SK-N-DZ (cell line): Measurements from ENCODE around the gene KLF9. TPM values are rescaled to one million over a fixed set of nuclear protein-coding genes. Genes with fewer than 3 reads are reported as not detected.

ENCODE experiments used
- DNase-seq: peaks from one replicate; pipeline ENCODE4 v3.0.0-alpha.2; 2015; ENCODE audit warnings: low spot score
- polyA plus RNA-seq, 2 experiments: library from polyadenylated mRNA; depleted of rRNA; stranded (reverse); fragments of >200 nt; gene quantifications; 2 replicates each; pipeline ENCODE4 v1.2.3, GENCODE V29; 2014

Gene KLF9
- polyA plus RNA-seq (2014; cell fraction: cytosol; rRNA removed), result 4.2 and 4.3 TPM in 2 replicates
- 1.3 and 3.6 TPM in 2 replicates for polyA plus RNA-seq (2014; cell fraction: nucleus; rRNA removed)

- peak; percentile 91 for DNase-seq
Observed at GRCh38 chr9:70413799-70414775, at the start of gene KLF9. KLF9 (minus strand) TSS chr9:70414657; CDS start chr9:70413363, 1,294 bp downstream.

- no peak for DNase-seq
Observed at GRCh38 chr9:70463877-70464276, 49.4 kb upstream of the KLF9 start.

DNA sequence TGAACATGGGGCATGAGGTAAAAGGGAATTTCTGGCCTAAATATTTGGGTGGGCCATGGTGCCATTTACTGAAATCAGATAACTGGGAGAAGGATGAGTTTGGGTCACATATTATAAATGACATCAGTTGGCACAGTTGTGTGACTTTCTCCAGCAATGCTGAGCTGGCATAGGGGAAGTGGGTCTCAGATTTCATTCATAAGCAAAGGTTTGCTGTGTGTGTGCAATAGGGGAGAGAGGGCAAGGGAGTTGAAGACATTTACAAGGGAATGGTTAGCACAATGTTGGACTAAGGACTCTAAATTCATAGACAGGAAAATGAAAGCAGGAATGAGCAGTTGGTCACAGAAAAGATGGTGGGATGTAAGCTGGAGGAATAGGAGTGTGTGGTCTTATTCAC, 47.8 kb upstream of the KLF9 start:
- no peak for DNase-seq

GRCh38 chr9:70457235-70457634, 42.8 kb upstream of the KLF9 start:
- no peak for DNase-seq

GRCh38 chr9:70455993-70456704, 41.7 kb upstream of the KLF9 start:
- no peak for DNase-seq

DNA sequence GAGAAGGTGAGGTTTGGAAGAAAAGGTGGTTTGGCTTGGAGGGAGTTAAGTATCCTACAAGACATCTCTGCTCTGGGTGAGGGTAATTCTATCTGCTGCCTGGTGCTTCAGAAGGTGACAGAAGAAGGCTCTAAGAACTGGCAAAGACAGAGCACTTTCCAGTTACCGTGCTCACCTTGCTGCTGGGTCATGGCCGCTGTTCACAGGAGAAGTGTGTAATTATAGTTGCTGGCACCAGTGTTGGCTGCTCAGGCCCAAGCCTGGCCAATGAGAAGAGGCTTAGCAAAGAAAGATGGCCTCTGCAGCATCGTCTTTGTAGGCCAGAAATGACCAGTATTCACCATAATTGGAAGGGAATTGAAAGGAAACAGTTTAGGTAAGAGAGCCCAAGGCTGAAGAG, 37.9 kb upstream of the KLF9 start:
- DNase-seq, result no peak

- DNase-seq, result no peak
Observed at GRCh38 chr9:70451765-70452164, 37.3 kb upstream of the KLF9 start.

GRCh38 chr9:70450738-70451137, 36.3 kb upstream of the KLF9 start:
- DNase-seq, result no peak

- DNase-seq, result no peak
Observed at GRCh38 chr9:70449461-70449860, 35.0 kb upstream of the KLF9 start.

- no peak for DNase-seq
Observed at GRCh38 chr9:70448919-70449318, 34.5 kb upstream of the KLF9 start.

- DNase-seq, result no peak
Observed at GRCh38 chr9:70444904-70445303, 30.4 kb upstream of the KLF9 start.

DNA sequence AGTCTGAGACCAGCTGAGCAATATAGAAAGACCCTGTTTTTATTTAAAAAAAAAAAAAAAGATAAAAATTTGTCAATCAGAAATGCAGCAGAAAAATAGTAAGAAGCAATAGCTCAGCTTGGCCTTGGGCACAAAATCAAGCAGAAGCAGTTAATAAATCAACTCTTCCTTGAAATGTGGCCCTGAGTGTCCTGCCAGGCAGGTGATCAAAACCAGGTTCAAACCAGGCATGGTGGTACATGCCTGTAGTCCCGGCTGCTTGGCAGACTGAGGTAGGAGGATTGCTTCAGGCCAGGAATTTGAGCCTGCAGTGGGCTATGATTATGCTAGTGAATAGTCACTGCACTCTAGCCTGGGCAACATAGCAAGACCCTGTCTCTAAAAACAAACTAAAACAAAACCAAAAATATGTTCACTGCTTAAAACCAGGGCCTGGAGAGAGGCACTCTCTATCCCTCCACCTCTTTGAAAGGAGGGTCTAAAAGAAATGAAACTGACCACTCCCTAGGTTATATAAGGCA, 27.9 kb upstream of the KLF9 start:
- no peak for DNase-seq

DNA sequence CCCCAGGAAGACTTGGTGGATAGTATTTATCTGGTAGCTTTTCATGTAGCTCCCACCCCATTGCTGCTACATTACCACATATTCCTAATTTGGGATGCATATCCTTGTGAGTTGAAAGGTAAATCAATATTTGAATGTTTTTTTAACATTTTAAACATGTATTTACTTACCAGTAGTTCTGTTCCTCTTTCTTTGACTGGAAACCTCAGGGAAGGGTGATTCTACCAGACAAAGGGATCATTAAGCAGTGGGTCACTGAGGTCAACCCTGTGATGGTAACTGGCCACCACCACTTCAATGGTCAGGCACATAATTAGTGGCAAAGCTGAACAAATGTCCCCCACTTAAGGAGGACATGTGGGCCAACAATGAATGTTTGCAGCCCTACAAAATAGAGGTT, 27.2 kb upstream of the KLF9 start:
- DNase-seq, result no peak

- no peak for DNase-seq
Observed at GRCh38 chr9:70439991-70440706, 25.7 kb upstream of the KLF9 start.

DNA sequence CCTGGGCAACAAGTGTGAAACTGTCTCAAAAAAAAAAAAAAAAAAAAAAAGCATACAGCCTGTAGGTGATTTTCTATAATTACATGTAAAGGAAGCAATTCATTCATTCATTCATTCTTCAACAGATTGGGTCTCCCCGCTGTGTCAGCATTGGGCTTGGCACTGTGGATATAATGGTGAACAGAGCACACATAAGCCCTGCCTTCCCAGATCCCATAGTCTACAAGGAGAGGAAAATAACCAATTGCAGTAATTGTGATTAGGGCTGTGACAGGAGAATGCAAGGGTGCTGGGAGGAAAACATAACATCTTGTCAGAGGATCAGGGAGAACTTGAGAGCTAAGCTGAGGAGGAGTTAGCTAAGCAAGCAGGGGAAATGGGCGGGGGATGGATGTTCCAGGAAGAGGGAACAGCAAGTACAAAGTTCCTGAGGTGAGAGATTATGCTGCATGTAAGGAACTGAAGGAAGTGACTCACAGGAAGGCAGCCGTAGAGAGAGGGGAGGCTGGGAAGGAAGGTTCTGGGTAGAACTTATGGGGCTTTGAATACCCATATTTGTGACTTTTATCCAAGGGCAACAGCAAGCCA, 24.0 kb upstream of the KLF9 start:
- no peak for DNase-seq

DNA sequence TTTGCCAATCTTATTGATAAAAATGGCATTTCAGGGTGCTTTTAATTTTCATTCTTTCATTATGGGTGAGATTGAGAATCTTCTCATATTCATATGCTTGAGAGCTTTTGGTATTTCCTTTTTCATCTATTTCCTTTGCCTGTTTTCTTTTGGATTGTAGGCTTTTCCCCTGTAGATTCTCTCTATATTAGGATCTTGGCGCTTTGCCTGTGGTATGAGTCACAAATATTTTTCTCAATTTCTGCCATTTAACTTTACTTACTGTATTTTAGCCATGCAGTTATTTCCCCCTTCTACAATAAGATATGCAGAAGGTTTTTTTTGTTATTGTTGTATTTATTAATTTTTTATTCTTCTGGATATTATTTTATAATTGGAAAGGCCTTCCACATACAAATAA, 21.5 kb upstream of the KLF9 start:
- no peak for DNase-seq

DNA sequence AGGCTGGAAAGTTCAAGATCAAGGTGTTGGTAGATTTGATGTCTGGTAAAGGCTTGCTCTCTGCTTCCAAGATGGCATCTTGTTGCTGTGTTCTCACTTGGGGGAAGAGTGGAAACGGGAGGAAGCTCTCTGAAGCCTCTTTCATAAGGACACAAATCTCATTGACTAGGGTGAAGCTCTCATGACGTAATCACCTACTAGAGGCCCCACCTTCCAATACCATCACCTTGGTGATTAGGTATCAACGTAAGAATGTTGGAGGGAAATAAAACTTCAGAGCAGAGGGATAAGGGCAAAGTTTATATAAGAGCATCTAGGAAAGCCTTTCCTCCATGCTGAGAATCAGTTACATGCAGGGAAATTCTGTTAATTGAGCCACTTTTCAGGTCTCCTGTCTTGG, 15.4 kb upstream of the KLF9 start:
- DNase-seq, result no peak

DNA sequence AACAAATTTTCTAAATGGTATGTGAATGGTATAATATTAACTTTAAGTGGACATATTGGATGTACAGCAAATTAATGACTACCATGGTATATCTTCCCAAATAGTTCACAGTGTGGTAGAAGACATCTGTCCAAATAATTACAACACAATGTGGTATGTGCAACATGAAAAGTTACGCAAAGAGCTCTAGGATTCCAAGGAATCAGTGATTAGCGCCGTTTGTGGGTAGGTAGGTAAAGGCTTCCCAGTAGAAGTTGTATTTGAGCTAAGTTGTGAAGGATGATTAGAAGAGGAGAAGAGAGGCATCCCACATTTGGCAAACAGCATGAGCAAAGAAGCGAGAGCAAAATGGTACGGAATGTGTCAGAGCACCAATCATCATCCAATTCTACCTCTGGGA, 14.3 kb upstream of the KLF9 start:
- DNase-seq, result no peak

GRCh38 chr9:70427161-70427945, 12.9 kb upstream of the KLF9 start:
- no peak for DNase-seq

DNA sequence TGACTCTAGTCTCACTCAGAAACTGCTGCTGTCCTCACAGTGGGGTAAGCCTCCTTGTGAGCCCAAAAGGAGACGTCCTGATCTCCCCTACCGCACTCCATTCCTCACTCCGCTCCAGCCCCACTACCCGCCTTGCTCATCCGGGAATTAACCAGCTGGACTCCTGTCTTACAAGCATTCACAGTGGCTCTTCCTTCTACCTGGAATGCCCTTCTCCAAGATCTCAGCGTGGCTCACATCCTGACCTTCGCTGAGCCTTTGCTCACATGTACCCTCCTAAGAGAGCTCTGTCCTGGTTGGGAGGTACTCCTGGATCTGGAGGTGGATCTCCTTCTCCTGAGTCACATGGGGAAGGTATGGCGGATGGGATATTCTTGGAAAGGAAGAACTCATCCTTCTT, 10.7 kb upstream of the KLF9 start:
- no peak for DNase-seq
